Stimulated activated CD8-positive, alpha-beta memory T cell treated with anti-CD3 and anti-CD28 coated beads, Interleukin-12 subunit alpha, Interleukin-12 subunit beta, amount 100 ng/mL, for 24 hours (primary cell): Measurements from ENCODE around the gene NEDD4.
"Not testable (repeated sequence)": the region's sequence is repeated elsewhere in the genome, so short reads cannot be mapped to it uniquely, and the experiment has no call there.

Source experiments
- DNase-seq: peaks from one replicate; pipeline ENCODE4 v3.0.0-alpha.2; 2020; ENCODE audit errors: extremely low read depth

The NEDD4 gene

DNA sequence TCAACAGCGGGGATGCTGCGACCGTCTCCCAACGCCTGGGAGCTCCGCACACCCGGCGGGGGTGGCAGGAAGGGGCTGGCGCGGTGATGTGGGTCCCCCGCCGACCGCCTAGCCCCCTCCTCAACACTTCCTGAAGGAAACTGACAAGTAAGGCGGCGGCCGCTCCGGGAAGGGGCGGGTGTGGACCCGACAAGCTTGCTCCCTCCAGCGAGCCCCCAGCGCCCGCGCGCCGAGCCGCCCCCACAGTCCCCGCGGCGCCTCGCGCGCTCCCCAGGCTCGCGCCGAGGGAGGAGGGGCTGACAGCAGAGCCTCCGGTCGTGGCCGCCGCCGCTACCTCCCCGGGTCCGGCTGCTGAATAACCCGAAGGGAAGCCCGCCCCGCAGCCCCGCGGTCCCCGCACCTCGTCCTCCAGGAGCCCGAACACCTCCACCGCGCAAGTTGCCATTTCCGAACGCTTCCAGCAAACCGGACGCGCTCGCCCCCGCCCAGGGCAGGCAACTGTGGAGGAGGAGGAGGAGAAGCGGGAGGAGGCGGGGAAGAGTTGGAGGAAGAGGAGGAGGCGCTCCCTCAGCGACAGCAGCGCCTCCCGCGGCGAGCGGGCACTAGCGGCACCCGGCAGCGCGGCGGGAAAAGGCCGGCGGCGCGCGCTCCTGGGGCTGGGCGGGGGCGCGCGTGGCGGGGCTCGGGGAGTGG lies at the start of gene NEDD4:
Gene NEDD4, minus strand, starts transcription at position 502 of the 693 bp plus-strand sequence. Its CDS starts 57 bp downstream, at position 445.
- peak; percentile 27 for DNase-seq

DNA sequence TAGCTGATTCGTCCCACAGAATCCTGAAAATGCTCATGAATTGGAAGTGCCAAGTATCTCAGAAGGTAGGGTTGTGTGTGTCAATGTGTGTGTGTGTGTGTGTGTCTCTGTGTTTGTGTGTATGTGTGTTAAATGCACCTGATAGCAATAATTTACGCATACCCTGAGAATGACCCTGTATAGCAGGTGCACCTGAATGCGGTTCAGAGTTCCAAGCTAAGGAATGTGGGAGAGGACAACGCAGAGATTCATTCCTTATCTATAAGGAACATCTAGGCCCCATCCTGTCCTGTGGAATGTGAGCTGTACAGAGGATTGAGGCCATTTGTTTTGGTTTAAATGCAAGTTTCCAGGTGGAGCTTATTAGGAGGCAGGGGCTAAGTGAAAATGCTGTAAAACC lies 49.1 kb upstream of the NEDD4 start:
- no peak for DNase-seq

DNA sequence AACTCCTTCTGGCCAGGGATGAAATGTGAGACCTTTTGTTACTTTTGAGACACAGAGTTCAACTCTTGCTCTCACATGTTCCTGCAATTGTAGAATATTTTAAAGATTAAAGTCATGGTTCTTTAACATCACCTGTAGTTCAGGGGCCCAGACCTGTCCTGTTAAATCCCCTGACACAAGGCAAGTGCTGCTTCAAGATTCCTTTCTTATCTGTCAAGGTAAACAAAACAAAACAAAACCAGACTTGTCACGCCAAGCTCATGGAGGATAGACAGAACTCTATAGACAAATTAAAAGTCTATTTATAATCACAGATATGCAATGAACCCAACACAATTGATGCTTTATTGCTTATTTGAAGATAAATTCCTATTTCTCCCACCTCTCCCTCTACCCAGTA lies 48.6 kb upstream of the NEDD4 start:
- no peak for DNase-seq

DNA sequence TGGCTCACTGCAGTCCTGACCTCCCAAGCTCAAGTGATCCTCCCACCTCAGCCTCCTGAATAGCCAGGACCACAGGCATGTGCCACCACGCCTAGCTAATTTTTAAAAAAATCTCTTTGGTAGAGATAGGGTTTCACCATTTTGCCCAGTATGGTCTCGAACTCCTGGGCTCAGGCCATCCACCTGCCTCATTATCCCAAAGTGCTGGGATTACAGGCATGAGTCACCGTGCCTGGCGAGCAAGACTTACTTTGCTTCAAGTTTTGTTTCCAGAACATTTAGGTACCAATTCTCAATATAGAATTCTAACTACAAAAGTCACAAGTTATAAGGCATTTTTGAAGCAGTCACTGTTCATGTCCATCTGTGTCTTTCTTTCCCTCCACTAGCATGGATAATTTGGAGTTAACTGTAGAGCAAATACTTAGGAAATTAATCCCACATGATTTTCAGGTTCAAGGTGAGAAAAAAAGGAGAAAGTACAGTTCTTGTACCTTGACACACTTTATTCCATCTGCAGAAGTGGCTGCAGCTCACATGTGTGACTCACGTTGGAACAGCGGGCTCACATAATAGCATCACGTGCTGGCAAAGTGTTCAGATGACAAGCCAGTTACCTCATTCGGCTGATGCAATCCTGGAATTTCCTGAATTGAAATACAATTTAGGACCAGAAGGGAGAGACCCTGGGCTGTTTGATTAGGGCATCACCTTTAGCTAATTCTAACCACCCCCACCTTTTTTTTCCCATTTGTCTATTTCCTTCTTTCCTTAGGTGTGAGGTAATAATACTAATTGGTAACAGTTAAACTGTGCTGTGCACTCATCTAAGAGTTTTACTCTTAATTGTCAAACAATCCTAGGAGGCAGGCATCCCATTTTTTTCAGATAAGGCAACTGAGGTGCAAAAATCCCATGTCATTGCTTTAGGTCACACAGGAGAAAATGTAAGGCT lies 46.9 kb upstream of the NEDD4 start:
- DNase-seq: no peak

DNA sequence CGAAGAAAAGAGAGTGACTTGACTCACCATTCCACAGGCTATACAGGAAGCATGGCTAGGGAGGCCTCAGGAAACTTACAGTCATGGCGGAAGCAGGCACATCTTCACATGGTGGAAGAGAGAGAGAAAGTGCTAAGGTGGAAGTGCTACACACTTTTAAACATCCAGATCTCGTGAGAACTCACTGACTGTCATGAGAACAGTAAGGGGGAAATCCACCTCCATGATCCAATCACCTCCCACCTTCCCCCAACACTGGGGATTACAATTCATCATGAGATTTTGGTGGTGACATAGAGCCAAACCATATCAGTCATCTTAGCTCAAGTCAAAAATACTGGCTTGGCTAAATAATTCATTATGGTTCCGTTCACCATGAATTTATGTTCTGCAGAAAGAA lies 45.3 kb upstream of the NEDD4 start:
- no peak for DNase-seq

DNA sequence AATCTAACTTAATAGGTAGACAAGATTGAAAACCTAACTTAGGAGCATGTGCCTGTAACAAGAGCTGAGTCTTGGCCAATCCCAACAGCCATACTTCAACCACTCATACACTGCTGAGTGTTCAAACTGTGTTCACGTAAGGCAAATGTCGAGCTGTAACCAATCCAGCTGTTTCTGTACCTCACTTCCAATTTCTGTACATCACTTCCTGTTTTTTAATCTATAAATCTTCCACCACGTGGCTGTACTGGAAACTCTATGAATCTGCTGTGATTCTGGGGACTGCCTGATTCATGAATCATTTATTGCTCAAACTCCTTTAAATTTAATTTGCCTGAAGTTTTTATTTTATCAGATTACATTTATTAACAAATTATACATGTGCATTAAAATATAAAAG lies 44.6 kb upstream of the NEDD4 start:
- DNase-seq: no peak

DNA sequence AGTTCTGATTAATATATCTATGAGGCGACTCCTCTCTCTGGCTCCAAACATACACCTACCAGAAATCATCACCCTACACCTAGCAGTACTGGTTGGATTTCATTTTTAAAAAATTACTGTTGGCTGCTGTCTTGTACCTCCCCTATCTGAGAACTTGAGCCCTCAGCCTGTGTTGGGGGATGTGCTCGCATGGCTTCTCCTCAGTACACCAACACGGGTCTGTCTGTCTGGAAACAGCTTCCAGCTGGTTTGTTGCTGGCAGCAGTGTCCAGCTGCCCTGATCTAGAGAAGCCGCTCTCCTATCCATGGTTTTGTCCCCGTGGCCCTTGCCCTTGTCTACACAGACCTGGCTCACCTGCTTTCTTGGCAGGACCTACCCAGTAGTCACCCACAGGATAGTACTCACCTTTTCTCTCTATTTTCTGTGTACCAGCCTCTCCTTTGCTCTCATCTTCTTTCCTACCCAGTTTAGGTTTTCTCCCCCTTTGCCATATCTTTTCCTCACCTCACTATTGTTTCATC lies 43.2 kb upstream of the NEDD4 start:
- DNase-seq: no peak

DNA sequence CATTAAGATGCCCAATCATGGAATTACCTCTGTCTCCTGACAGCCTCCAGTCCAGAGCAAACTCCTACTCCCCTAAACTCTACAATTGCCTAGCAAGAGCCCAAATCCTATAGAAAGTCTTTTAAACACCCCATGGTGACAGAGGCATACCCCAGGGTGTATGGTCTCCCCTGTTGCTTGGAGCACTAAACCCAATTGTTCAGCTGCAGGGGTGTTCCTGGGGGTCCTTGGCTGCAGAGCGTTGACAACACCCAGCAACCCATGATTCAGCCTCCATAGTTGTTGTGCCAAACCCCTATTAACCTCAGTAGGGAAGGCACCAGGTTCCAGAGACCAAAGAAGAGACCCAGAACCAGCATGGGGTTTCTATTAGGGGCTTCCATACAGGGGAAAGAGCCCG lies 41.8 kb upstream of the NEDD4 start:
- no peak for DNase-seq

DNA sequence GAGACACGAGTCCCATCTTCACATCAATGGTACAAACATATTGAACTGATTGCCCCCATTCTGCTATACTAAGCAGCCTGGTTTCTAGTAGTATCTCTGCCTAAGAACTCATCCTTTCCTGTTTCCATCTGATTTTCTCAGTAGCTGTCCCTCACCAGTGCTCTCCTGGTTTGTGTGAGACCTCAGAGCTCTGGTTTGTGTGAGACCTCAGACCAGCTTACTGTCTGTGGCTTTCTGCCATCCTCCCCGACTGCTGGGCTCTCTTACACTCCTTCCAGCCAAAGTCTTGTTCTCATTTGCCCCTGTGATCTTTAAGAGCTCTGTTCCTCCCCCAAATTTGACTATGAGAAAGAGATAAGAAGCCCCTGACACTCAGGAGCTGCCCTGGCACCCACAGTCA lies 41.1 kb upstream of the NEDD4 start:
- no peak for DNase-seq

DNA sequence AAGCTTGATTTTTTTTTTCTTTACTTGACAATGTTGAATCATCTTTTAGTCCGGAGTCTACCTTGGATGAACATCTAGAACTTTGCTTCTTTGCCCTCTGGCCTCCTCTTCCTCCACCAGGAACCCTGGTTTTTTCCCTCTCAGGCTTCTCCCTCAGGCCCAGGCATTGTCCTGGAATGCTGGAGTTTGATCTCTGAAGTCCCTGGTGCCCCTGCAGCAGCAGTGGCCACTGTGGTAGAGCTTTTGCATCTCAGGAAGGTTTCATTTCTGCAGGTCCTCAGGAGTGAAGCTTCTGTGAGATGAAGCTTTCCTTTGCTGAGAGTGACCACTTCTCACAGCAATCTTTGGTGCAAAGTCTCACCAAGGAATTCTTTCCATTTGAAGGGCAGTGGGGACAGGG lies 39.0 kb upstream of the NEDD4 start:
- no peak for DNase-seq

DNA sequence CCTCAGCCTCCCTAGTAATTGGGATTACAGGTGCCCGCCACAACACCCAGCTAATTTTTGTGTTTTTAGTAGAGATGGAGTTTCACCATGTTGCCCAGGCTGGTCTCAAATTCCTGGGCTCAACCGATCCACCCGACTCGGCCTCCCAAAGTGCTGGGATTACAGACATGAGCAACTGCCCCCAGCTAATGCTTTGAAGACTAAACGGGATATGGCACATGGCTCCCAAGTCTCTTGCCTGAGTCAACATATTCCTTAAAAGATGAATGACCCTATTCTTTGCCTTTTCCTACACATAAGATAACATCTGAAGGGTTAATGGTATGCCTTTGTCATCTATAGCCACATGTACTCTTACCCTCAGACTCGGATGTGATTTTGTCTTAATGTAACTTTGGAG lies 38.4 kb upstream of the NEDD4 start:
- no peak for DNase-seq

DNA sequence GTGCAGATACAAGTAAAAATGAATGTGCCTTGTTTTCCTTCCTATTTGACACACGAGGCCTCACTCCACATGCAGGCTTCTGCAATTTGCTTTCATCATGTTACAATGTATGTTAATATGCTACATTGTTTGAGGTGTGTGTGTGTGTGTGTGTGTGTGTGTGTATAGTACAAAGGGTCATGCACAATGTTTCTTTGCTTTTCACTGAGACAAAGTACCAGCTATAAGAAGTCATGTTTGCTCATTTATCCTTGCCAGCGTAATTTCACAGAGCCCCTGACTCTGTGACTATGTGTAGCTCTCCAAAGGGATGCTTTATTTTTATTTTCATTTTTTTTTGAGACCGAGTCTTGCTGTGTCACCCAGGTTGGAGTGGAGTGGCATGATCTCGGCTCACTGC lies 38.0 kb upstream of the NEDD4 start:
- DNase-seq: no peak

DNA sequence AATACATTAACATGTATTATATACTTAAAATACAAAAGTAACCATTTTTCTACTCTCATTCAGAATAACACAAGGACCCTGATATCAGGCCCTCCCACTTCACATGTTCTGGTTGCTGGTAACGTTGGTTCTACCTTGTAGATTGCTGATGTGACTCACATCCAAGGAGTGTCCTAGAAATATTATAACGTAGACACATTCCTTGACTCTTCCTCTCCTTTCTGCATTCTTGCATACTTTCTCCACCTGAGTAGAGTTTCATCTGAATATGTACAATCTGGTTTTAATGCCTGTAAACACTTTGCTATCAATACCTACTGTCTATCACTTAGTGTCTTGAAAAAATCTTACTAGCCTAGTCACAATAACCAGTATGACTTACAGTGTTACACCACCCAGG lies 35.0 kb upstream of the NEDD4 start:
- no peak for DNase-seq

DNA sequence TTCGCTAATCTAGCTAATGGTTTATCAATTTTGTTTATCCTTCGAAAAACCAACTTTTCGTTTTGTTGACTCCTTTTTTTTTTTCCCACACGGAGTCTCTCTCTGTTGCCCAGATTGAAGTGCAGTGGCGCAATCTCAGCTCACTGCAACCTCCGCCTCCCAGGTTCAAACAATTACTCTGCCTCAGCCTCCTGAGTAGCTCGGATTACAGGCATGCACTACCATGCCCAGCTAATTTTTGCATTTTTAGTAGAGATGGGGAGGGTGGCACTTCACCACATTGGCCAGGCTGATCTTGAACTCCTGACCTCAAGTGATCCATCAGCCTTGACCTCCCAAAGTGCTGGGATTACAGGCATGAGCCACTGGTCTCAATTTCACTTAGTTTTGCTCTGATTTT lies 29.7 kb upstream of the NEDD4 start:
- not testable (repeated sequence) for DNase-seq

DNA sequence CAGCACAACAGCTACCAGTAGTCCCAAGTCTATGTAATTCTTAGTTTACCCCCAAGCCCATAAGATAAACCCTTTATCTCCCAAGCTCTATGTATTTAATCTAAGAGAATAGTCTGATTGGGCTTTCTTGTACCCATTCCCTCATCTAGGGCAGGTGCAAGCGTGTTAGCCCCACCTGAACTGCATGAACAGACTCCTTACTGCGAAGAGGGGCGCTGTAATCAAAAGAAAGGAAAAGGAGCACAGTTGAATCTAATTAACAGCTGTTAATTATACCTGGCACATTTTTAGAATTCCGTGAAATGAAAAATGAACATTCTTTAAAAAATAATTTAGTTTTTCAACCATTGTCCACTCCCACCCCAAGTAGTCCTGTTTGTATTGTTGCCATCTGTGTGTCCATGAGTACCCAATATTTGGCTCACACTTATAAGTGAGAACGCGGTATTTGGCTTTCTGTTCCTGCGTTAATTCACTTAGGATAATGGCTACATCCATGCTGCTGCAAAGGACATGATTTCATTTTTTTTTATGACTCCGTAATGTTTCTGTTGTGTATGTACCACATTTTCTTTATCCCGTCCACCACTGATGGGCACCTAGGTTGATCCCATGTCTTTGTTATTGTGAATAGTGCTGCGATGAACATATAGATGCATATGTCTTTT lies 26.5 kb upstream of the NEDD4 start:
- DNase-seq: no peak

DNA sequence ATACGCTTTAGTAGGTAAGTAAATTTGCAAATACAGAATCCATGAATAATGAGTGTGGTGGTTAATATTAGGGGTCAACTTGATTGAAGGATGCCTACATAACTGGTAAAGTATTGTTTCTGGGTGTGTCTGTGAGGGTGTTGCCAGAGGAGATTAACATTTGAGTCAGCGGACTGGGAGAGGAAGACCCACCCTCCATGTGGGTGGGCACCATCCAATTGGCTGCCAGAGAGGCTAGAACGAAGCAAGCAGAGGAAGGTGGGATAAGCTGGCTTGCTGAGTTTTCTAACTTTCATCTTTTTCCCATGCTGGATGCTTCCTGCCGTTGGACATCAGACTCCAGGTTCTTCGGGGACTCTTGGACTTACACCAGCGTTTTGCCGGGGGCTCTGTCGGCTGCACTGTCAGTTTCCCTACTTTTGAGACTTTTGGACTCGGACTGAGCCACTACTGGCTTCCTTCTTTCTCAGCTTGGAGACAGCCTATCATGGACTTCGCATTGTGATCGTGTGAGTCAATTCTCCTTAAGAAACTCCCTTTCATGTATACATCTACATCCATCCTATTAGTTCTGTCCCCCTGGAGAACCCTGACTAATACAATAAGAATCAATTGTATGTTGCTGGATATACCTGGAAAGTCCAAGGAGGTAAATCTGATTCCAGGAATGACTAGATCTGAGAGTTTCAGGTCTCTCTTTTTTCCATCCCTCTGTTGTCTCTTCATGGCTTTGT lies 25.8 kb upstream of the NEDD4 start:
- DNase-seq: no peak

DNA sequence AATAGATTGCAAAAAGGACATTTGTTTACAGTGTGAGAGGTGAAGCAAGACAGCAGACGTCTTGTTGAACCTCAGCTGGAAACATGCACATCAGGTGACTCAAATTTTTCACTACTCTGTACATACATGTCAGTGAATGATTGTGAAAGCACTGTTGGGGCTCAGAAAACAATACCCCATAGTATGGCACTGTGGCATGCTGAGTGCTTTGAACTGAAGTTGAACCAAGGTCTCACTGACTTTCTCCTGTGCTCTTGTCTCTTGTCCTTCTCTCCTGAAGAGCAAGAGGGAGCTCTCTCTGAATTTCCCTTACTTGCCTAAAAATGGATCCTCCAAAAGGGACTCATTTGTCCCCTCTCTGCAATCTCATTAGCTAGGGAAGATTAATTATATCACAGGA lies 24.5 kb upstream of the NEDD4 start:
- no peak for DNase-seq

DNA sequence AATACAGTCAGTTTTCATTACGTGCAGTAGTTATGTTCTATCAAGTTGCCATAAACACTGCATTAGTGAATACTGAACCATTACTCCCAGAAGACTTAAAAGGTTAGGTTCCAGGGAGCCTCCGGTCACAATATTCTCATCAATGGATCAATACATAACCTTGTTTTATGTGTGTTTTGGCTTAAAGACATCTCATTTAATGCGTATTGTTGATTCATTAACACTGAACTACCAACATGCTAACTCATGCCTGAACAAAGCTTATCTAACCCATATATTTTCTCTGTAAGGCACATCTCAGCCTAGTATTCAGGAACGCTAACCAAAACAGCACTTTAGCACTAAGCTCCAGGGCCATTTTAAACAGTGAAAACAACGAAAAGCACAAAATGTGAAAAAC lies 24.1 kb upstream of the NEDD4 start:
- no peak for DNase-seq

DNA sequence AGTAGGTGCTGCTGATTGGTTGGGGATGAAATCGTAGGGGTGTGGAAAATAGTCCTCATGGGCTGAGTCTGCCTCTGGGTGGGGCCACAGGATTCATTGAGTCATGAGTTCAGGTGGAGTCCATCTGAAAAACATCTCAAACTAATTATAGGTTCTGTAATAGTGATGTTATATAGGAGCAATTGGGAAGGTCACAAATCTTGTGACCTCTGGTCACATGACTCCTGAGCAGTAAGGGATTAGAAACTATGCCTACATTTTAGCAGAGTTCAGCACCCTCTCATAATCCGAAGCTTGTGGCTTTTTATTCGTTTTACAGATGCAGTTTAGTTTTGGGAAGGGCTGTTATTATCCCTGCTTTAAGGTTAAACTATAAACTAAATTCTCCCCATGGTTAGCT lies 22.9 kb upstream of the NEDD4 start:
- DNase-seq: no peak

DNA sequence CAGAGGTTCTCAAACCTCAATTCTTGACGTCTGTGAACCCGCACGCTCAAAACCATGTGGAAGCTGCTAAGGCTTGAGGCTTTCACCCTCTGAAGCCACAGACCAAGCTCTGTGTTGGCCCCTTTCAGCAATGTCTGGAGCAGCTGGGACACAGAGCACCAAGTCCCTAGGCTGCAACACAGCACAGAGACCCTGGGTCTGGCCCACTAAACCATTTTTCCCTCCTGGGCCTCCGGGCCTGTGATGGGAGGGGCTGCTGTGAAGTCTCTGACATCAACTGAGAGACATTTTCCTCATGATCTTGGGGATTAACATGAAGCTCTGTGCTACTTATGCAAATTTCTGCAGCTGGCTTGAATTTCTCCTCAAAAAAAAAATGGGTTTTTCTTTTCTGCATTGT lies 21.3 kb upstream of the NEDD4 start:
- DNase-seq: no peak

DNA sequence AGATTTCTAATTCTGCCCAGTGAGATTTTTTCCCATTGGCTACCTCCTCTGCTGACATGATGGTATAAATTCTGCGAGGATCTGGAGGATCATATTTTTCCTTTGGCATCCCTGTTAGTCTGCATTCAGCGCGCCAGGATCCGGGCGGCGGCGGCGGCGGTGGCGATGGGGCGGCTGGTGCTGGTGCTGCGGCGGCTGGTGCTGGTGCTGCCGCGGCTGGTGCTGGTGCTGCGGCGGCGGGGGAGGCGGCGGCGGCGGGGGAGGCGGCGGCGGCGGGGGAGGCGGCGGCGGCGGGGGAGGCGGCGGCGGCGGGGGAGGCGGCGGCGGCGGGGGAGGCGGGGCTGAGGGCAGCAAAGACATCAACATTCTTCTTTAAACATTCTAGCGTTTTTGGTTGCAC lies 13.6 kb upstream of the NEDD4 start:
- not testable (repeated sequence) for DNase-seq

DNA sequence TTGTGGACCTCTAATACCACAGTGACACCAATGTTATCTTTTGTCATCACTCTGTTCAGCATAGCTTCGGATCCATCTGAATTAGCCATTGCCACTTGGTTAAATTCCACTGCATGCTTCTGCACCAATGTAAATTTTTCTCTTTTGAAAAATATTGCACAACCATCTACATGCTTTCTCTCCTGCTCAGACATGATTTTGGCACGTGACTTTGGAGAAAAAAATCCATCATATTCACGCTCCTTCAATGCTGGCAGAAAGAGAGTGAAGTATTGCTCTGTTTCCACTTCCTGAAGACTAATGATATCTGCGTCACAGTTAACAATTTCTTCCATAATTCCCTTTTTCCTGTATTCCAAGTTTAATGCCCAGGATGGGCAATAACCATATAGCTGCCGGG lies 13.0 kb upstream of the NEDD4 start:
- not testable (repeated sequence) for DNase-seq
